Stimulated activated naive CD8-positive, alpha-beta T cell treated with anti-CD3 and anti-CD28 coated beads, Interleukin-15, Interleukin-2, amounts not matched to agents 100 U/mL and 50 U/mL, for 24 hours (primary cell): Measurements from ENCODE around the gene SLC25A10.
"Not testable (repeated sequence)": the region's sequence is repeated elsewhere in the genome, so short reads cannot be mapped to it uniquely, and the experiment has no call there.

Source experiments
- ATAC-seq: fragments of 150-1000 bp; cut with Tn5 transposase; one replicate; pipeline ENCODE4 v1.10.0; 2021
- DNase-seq: peaks from one replicate; pipeline ENCODE4 v3.0.0; 2021

SLC25A10 gene

GRCh38 chr17:81722184-81723120 is 10.4 kb downstream of the SLC25A10 start:
- DNase-seq (no peak), ATAC-seq (no peak)

GRCh38 chr17:81723651-81724209 is 11.6 kb downstream of the SLC25A10 start:
- DNase-seq, result no peak
- ATAC-seq, result no peak

DNA sequence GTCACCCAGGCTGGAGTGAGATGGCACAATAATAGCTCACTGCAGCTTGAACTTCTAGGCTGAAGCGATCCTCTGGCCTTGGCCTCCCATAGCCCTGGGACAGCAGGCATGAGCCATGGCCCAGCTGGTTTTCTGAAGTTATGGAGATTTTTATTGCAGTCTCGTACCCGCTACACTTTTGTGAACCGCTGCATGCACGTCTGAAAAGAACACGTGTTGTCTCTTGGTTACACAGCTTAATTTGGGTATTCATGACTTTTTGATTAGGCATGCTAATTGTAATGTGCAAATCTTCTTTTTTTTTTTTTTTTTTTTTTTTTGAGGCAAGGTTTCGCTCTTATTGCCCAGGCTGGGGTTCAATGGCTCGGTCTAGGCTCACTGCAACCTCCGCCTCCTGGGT is 13.4 kb downstream of the SLC25A10 start:
- DNase-seq (no peak), ATAC-seq (no peak)

GRCh38 chr17:81726004-81726403 is 13.9 kb downstream of the SLC25A10 start:
- ATAC-seq, result no peak
- DNase-seq, result no peak

DNA sequence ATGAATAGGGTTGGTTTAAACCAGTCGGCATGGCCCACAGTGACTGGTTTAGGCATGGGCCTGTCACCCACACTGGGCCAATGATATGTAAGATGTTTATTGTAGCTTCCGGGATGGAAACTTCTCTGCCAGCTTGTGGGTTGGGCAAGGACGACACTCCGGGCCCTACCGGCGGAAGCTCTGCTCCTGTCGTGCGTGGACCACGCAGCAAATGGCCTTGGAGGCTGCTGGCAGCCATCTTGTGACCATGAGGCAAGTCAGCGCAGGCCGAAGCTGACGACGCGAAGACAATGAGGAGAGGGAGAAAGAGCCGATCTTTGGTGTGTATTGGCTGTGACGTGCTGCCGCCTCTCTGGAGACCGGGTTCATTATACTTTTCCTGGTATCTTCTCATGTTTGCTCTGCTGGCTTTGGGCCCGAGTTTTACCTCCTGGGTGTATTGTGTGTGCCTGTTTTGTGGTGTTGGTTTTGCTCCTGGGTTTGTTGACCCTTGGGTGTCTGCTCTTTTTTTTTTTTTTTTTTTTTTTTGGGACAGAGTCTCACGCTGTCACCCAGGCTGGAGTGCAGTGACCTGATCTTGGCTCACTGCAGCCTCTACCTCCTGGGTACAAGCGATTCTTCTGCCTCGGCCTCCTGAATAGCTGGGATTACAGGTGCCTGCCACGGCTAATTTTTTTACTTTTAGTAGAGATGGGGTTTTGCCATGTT is 15.4 kb downstream of the SLC25A10 start:
- no peak for ATAC-seq
- DNase-seq, result no peak

DNA sequence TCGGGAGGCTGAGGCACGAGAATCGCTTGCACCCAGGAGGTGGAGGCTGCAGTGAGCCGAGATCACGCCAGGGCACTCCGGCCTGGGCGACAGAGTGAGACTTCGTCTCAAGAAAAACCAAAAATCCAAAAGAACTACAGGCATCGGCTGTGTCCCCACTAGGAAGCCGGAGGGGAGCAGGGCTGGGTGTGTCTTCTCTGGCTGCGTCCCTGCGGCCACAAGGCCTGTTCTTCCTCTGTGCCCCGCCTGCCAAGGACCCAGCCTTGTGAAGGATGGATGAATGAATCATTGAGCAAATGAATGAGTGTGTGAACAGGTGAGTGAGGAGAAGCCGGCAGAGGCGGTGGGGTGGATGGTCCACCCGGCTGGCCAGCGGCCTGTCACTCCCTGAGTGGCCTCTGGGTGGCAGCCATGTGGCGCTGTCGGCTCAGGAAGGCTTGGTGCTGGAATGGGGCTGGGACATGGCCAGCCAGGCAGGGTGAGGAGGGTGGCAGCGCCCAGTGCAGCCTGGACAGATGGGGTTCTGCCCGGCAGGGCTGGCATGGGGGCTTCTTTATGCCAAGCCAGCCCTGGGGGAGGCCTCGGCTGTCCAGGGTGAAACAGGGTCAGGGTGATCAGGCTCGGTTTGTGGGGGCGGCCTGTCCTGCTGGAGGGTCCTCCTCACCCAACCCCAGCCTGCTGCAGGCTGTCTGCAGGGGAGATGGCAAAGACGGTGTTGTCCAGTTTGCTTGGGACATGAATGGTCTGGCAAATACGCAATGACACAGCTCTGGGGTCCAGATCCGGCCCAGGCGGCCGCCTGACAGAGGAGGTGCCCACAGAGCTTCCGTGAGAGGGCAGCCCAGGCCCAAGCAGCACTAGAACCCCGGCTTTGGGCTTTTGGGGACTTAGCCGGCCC is 21.7 kb downstream of the SLC25A10 start:
- peak; percentile 81 for DNase-seq
- ATAC-seq, result peak; percentile 82

DNA sequence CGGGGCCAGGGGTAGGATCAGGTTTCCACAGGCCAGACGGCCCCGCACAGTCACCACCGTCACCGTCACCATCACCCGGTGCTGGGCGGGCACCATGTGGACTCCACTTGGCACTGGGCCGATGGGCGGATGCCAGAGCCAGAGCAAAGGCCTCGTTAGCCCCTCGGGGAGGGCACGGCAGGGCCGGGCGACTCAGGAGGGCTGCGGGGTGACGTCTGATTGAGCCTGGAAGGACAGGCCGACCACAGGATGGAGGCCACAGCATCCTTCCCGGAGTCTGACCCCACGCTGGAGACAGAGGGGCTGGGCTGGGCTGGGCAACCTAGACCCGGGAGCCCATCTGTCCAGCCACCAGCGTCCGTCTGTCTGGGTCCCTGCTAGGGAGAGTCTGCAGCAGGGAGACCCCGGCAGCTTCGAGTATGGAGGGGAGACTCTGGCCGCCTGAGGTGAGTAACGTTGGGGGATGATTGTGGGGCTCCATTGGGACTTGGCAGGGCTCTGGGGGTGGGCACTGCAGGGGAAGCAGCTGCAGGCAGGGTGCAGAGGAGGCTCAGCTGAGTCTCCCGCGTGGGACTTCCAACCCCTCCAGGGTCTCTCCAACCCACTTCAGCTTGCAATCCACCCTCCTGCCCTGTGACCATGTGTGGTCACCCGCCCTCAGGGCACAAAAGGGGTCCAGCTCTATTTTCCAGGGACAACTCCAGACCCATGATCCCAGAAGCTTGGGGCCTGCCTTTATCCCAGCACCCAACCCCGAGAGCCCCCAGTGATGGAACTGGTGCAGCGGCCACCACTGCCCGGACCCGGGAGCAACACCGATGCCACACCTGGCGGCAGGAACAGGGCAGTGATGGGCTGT is 22.6 kb downstream of the SLC25A10 start:
- ATAC-seq (no peak), DNase-seq (no peak)

- DNase-seq (no peak), ATAC-seq (peak; percentile 29)
Observed at GRCh38 chr17:81735264-81736102, 23.4 kb downstream of the SLC25A10 start.

DNA sequence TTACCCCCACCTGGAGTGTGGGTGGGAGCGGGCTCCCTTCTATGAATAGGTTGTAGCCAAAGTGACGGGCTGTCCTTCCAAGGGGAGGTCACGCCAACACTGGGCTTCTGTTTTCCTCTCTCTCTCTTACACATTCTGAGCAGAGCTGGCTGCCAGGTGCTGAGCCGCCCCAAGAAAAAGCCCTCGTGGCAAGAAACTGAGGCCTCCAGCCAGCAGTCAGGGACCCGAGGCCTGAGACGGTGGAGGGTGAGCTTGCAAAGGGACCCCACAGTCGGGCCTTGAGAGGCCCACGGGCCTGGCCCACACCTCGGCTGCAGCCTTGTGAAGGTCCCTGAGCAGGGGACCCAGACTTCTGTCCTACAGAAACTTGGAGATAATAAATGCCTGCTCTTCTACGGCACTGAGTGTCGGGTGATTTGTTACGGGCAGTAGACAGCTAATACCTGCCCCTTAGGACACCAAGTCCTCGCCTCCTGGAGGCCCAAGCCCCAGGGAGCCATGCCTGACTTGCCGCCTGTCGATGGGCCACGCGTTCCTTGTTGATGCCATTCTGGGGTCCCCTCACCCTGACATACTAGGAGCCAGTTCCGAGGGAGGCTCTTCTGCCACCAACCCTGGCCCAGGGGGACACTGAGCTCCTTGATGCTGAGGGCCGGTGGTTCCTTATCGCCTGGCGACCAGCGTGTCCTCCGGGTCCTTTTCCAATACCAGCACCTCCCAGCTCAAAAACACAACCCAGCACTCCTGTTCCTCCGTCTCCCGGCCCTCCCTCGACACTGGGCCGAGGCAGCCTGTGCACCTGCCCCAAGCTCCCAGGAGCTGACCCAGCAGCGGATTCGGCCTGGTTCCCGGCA is 26.1 kb downstream of the SLC25A10 start:
- DNase-seq (no peak), ATAC-seq (no peak)

GRCh38 chr17:81738801-81739393 is 26.8 kb downstream of the SLC25A10 start:
- ATAC-seq (no peak), DNase-seq (no peak)

- not testable (repeated sequence) for ATAC-seq, DNase-seq
Observed at GRCh38 chr17:81739593-81739992, 27.5 kb downstream of the SLC25A10 start.

- no peak for DNase-seq
- ATAC-seq, result peak; percentile 20
Observed at GRCh38 chr17:81740395-81740961, 28.4 kb downstream of the SLC25A10 start.

GRCh38 chr17:81741049-81741593 is 29.0 kb downstream of the SLC25A10 start:
- ATAC-seq (no peak), DNase-seq (no peak)

- ATAC-seq, result peak; percentile 19
- no peak for DNase-seq
Observed at GRCh38 chr17:81741594-81742452, 29.7 kb downstream of the SLC25A10 start.
